GM19468 (cell line): ENCODE results near the gene TRIM69.
A peak's percentile ranks its signal among the peaks of the same experiment; 100 is the strongest.
"Not testable (repeated sequence)": the region's sequence is repeated elsewhere in the genome, so short reads cannot be mapped to it uniquely, and the experiment has no call there.

Experiments used
- ATAC-seq: cut with Tn5 transposase; IDR thresholded peaks from one replicate; pipeline ENCODE4 v1.9.1; 2021; ENCODE audit warnings: mild to moderate bottlenecking, moderate library complexity, moderate number of reproducible peaks; ENCODE audit not compliant: unreplicated experiment; ENCODE audit errors: extremely low read depth

The TRIM69 gene

DNA sequence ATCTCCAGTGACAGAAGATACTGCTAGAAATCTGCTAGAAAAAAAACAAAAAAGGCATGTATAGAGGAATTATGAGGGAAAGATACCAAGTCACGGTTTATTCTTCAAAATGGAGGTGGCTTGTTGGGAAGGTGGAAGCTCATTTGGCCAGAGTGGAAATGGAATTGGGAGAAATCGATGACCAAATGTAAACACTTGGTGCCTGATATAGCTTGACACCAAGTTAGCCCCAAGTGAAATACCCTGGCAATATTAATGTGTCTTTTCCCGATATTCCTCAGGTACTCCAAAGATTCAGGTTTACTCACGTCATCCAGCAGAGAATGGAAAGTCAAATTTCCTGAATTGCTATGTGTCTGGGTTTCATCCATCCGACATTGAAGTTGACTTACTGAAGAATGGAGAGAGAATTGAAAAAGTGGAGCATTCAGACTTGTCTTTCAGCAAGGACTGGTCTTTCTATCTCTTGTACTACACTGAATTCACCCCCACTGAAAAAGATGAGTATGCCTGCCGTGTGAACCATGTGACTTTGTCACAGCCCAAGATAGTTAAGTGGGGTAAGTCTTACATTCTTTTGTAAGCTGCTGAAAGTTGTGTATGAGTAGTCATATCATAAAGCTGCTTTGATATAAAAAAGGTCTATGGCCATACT lies 21.1 kb upstream of the TRIM69 start:
- ATAC-seq = no peak

DNA sequence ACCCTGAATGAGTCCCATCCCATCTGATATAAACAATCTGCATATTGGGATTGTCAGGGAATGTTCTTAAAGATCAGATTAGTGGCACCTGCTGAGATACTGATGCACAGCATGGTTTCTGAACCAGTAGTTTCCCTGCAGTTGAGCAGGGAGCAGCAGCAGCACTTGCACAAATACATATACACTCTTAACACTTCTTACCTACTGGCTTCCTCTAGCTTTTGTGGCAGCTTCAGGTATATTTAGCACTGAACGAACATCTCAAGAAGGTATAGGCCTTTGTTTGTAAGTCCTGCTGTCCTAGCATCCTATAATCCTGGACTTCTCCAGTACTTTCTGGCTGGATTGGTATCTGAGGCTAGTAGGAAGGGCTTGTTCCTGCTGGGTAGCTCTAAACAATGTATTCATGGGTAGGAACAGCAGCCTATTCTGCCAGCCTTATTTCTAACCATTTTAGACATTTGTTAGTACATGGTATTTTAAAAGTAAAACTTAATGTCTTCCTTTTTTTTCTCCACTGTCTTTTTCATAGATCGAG lies 20.5 kb upstream of the TRIM69 start:
- ATAC-seq = no peak

DNA sequence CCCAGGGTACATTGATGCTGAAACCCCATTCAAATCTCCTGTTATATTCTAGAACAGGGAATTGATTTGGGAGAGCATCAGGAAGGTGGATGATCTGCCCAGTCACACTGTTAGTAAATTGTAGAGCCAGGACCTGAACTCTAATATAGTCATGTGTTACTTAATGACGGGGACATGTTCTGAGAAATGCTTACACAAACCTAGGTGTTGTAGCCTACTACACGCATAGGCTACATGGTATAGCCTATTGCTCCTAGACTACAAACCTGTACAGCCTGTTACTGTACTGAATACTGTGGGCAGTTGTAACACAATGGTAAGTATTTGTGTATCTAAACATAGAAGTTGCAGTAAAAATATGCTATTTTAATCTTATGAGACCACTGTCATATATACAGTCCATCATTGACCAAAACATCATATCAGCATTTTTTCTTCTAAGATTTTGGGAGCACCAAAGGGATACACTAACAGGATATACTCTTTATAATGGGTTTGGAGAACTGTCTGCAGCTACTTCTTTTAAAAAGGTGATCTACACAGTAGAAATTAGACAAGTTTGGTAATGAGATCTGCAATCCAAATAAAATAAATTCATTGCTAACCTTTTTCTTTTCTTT lies 19.2 kb upstream of the TRIM69 start:
- ATAC-seq = no peak

DNA sequence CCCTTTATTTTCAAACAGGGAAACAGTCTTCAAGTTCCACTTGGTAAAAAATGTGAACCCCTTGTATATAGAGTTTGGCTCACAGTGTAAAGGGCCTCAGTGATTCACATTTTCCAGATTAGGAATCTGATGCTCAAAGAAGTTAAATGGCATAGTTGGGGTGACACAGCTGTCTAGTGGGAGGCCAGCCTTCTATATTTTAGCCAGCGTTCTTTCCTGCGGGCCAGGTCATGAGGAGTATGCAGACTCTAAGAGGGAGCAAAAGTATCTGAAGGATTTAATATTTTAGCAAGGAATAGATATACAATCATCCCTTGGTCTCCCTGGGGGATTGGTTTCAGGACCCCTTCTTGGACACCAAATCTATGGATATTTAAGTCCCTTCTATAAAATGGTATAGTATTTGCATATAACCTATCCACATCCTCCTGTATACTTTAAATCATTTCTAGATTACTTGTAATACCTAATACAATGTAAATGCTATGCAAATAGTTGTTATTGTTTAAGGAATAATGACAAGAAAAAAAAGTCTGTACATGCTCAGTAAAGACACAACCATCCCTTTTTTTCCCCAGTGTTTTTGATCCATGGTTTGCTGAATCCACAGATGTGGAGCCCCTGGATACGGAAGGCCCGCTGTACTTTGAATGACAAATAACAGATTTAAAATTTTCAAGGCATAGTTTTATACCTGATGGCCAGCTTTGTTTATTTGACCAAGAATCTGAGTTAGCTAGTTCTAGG lies 18.0 kb upstream of the TRIM69 start:
- ATAC-seq = no peak

DNA sequence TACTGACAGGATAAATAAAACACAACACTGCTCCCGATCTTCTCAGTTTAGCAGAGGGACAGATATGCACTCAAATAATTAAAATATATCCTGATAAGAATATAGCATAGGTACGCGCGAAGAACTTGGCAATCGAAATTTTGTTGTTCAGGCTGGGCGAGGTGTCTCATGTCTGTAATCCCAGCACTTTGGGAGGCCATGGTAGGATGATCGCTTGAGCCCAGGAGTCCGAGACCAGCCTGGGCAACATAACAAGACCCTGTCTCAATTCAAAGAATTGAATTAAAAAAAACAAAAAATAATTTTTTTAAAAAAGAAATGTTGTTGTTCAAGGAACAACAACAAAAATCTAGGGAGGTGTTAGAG lies 17.4 kb upstream of the TRIM69 start:
- no peak for ATAC-seq

DNA sequence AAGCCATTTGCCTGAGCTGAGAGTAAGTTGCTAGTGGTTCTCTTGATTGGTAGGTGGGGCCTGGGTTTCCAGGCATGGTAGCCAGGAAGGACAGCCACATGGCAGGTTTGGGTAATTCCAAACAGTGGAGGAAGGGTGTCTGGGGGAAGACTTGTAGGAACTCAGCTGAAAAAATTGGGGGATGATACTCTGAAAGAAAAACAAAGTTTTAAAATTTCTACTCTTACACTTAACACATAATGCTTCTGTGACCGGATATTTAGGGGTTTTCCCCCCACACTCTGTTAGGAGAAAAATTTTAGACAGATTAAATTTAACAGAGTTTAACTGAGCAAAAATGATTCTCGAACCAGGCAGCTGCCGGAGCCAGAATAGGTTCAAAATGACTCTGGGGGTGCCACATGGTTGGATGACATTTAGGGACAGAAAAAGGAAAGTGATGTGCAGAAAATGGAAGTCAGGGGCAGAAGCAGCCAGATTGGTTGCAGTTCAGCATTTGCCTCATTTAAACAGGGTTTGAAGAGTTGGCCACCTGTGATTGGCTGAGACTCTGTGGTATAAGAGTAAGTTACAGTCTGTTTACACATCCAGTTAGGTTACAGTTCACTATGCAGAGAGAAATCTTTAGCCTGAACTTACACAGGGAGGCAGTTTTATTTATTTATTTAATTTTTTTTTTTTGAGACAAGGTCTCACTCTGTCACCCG lies 16.9 kb upstream of the TRIM69 start:
- ATAC-seq = peak; percentile 50

DNA sequence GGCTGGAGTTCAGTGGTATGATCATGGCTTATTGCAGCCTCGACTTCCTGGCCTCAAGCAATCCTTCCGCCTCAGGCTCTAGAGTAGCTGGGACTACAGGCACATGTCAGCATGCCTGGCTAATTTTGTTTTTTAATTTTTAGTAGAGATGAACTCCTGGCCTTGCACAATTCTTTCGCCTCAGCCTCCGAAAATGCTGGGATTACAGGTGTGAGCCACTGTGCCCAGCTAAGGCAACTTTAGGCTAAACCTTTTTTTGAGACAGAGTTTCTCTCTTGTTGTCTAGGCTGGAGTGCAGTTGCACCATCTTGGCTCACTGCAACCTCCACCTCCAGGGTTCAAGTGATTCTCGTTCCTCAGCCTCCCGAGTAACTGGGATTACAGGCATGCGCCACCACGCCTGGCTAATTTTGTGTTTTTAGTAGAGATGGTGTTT lies 16.3 kb upstream of the TRIM69 start:
- not testable (repeated sequence) for ATAC-seq

DNA sequence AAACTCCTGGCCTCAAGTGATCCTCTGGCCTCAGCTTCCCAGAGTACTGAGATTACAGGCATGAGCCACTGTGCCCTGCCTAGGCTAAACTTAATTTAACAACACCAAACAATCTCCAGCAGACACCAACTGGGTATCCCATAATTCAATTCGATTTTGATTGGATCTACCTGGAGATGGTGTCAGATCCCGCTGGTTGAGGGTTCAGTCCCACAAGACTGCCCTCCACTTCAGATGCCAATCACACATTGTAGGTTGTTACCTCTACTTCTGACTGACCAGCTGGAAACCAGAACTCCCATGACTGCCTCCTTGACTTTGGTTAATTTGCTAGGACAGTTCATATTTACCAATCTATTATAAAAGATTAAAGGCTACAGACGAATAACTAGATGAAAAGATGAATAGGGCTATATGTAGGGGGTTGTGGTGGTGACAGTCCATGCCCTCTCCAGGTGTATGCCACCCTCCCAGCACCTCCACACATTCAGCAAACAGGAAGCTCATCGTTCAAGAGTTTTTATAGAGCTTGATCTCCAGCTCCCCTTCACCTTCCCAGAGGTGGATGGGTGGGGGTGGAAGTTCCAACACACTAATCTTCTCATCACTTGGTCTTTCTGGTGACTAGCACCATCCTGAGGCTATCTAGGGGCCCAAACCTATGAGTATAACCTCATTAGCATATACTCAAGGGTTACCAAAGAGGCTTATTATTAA lies 15.7 kb upstream of the TRIM69 start:
- no peak for ATAC-seq

DNA sequence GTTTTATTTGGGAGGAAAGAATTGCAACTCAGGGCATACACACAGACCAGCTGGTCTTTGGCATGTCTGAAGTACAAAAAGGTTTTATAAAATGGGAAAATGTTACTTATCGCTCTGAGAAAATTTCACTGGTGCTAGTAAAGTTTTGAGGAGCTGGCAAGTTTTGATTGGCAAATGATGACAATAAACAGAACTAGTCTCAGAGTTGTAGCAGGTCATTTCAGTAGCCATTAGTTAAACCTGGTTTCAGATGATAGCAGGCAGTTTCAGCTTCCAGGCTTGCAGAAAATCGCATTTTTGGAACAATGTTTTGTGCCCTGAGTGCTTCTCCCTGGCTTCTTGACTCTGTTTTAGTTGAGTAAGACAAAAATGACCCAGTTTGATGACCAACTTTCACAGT lies 14.3 kb upstream of the TRIM69 start:
- ATAC-seq = no peak

DNA sequence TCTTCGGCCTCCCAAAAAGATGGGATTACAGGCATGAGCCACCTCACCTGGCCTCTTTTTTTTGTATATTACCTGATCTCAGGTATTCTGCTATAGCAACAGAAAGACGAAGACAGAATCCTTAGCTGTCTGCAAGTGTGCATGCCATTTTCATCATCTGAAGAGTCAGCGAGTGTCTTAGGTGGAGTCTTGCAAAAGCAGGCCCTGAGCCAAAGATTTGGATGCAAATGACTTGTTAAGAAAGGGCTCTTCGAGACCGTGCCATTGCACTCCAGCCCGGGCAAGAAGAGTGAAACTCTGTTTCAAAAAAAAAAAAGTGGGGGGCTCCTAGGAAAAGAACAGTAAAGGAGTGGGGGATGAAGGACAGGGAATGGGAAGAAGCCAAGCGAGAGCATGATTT lies 10.2 kb upstream of the TRIM69 start:
- ATAC-seq = no peak

DNA sequence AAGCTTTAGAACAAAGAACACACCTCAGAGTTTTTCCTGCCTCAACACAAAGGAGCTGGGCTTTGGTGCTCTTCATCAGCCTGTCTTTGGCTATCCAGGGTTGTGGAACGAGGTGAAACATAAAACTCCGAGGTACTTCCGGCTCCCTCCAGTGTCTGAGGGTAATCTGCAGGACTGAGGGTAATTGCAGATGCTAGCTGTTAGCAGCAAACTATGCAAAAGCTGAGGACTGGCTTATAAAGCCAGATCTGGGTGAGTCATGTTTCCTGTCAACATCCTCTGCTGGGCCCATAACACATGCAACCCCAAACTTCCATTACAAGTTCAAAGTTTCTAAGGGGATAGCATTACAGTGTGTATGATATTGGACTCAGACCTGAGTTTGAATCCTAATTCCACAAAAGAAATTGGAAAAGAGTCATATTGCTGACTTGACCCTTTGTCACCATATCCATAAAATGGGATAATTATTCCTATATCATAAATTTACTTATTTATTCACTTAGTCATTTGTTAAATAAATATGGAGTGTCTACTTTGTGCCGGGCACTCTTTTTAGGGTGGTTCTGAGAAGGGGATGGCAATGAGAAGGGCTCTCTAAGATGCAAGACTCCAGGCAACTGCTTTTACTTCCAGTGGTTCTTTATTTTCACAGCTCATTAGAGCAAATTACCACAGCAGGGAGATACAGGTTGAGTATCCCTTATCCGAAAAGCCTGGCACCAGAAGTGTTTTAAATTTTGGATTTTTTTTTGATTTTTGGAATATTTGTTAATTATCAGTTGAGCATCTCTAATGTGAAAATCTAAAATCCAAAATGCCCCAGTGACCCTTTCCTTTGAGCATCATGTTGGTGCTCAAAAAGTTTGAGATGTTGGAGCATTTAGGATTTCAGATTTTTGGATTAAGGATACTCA lies 9.5 kb upstream of the TRIM69 start:
- peak; percentile 37 for ATAC-seq

DNA sequence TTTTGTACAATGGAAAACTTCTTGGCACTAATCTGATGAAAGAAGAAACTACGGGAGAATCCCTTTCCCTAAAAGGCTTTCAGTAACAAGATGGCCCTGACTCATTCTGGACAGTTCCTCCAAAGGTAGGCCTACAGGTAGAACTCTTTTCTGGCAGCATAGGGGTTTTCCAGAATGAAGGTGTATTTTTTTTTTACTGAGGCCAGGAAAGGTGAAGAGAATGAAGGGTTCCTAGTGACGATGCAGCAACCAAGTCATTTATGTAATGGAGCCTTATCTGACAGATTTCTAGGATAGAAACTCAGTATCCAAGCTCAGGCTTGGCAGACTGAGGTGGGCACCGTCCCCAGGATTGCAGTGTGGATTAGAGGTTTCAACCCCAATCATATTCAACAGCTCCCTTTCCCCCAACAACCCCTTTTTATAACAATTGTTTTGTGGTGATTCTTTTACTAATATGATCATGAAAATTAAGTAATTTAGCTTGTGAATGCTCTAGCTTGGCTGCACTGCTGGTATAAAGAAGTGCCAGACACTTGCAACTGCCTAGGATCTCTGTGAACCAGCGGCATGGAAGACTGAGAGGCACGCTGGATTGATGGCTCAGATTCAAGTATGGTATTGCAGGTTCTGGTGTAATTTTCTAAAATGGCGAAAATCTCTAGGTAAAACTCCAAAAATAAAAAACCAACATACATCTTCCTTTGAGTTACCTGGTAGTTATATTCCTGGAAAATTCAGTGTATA lies 8.7 kb upstream of the TRIM69 start:
- ATAC-seq = no peak

DNA sequence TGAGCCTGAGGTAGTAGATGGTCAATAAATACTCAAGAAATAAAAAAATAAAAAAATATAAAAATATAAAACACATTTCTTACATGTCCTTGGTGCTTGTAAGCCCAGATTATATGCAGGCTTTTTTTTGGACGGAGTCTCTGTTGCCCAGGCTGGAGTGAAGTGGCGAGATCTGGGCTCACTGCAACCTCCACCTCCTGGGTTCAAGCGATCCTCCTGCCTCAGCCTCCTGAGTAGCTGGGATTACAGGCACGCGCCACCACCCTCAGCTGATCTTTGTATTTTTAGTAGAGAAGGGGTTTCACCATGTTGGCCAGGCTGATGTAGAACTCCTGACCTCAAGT lies 8.1 kb upstream of the TRIM69 start:
- ATAC-seq = not testable (repeated sequence)

DNA sequence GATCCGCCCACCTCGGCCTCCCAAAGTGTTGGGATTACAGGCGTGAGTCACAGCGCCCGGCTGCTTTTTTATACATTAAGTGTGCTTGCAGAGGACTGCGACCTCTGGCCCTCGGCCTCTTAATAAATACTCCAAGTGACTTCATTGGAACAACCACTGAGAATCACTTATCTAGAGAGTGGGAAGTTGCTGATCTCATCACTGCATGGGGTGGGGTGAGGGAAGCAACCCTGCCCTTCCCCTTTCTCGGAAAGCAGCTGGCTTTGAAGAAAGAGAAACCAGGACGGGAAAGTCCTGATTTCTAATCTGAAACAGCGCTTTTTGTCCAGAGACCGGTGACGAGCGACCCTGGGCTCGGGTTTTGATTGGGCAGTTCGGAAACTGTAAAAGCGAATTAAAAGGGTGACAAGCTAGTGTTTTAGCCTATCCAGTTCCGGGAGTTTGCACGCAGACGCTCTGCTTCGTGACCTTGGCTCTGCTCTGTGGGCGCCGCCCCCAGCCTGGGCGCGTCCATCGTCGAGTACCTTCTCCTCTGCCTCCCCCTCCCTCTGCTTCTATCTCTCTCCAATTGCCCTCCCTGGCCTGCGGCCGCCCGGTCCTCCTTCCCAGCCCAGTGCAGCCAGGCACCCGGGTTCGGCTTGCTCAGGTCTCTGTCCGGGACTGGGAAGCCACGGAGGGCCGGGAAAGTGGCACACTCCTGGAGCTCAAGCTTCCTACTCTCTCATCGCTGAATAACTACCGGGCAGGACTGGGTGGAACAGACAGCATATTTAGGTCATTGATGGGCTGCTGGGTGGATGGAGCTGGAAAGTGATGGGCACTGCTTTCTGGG lies 7.5 kb upstream of the TRIM69 start:
- peak; percentile 56 for ATAC-seq

DNA sequence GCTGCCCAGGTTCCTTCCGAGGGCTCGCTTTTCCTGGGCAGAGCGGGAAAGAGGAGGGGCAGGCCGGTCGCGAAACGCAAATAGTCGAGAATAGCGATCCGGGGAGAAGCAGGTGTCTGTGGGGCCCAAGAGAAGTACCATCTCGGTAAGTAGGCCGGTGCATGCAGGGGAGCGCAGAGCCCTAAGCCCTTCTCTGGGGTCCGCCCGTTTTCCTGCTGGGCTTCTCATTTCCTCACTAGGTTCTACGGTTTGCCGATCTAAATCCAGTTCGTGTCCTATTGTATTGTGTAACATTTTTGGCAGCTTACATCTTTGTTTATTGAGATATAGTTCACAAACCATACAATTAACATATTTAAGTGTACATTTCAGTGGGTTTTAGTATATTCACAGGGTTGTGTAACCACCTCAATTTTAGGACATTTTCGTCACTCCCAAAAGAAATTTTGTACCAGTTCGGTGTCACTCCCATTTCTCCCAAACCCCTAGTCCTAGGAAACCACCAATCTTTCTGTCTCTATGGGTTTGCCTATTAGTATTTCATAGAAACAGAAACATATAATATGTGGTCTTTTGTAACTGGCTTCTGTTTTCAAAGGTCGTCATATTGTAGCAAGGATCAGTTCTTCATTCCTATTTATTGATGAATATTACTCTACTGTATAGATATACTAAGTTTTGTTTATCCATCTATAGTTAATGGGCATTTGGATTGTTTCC lies 6.8 kb upstream of the TRIM69 start:
- ATAC-seq = no peak

DNA sequence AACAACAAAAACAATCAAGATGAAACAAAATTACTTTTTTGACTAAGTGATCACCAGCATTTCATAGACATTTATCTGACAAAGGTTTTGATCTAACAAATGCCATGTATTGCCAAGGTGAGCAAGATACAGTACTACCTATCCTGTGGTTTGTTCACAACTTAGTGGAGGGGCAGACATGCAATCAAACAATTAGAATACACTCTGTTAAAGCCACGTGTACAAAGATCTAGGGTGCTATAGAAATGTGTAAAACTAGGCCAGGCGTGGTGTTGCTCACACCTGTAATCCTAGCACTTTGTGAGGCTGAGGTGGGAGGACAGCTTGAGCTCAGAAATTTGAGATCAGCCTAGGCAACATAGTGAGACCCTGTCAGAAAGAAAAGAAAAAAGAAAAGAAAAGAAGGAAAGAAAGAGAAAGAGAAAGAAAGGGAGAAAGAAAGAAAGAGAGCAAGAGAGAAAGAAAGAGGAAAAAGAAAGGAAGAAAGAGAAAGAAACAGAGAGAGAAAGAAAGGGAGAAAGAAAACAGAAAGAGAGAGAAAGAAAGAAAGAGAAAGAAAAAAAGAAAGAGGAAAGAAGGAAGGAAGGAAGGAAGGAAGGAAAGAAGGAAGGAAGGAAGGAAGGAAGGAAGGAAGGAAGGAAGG lies 1.4 kb upstream of the TRIM69 start:
- no peak for ATAC-seq
